Retina (tissue), 1 donor: ENCODE results near the gene SAXO1.
"Not testable (repeated sequence)": the region's sequence is repeated elsewhere in the genome, so short reads cannot be mapped to it uniquely, and the experiment has no call there.

Experiments used
- DNase-seq: peaks from one replicate; pipeline ENCODE4 v3.0.0-alpha.2; 2016

The SAXO1 gene

GRCh38 chr9:18999173-18999785 lies 33.7 kb downstream of the SAXO1 start:
- DNase-seq, result no peak

- no peak for DNase-seq
Measured at GRCh38 chr9:18997151-18997550, 35.9 kb downstream of the SAXO1 start.

GRCh38 chr9:18996211-18996610 lies 36.8 kb downstream of the SAXO1 start:
- DNase-seq, result no peak

GRCh38 chr9:18994263-18994916 lies 38.6 kb downstream of the SAXO1 start:
- DNase-seq, result no peak

GRCh38 chr9:18991197-18991596 lies 41.8 kb downstream of the SAXO1 start:
- not testable (repeated sequence) for DNase-seq

GRCh38 chr9:18990494-18990893 lies 42.5 kb downstream of the SAXO1 start:
- no peak for DNase-seq

- no peak for DNase-seq
Measured at GRCh38 chr9:18989865-18990264, 43.1 kb downstream of the SAXO1 start.

- no peak for DNase-seq
Measured at GRCh38 chr9:18989097-18989496, 43.9 kb downstream of the SAXO1 start.

- DNase-seq, result no peak
Measured at GRCh38 chr9:18988003-18988402, 45.0 kb downstream of the SAXO1 start.

- no peak for DNase-seq
Measured at GRCh38 chr9:18985996-18986395, 47.0 kb downstream of the SAXO1 start.

GRCh38 chr9:18985464-18985951 lies 47.5 kb downstream of the SAXO1 start:
- DNase-seq, result no peak

GRCh38 chr9:18982262-18982620 lies 50.8 kb downstream of the SAXO1 start:
- no peak for DNase-seq

GRCh38 chr9:18981476-18982261 lies 51.3 kb downstream of the SAXO1 start:
- no peak for DNase-seq

- no peak for DNase-seq
Measured at GRCh38 chr9:18980189-18980588, 52.8 kb downstream of the SAXO1 start.

- DNase-seq, result no peak
Measured at GRCh38 chr9:18979367-18979766, 53.6 kb downstream of the SAXO1 start.

GRCh38 chr9:18978188-18978587 lies 54.8 kb downstream of the SAXO1 start:
- no peak for DNase-seq

GRCh38 chr9:18976709-18977531 lies 56.1 kb downstream of the SAXO1 start:
- no peak for DNase-seq

- no peak for DNase-seq
Measured at GRCh38 chr9:18976221-18976708, 56.7 kb downstream of the SAXO1 start.

GRCh38 chr9:18973348-18973747 lies 59.7 kb downstream of the SAXO1 start:
- no peak for DNase-seq

GRCh38 chr9:18972675-18973074 lies 60.3 kb downstream of the SAXO1 start:
- no peak for DNase-seq

GRCh38 chr9:18971909-18972308 lies 61.1 kb downstream of the SAXO1 start:
- DNase-seq, result no peak

GRCh38 chr9:18971404-18971803 lies 61.6 kb downstream of the SAXO1 start:
- no peak for DNase-seq

- no peak for DNase-seq
Measured at GRCh38 chr9:18970393-18970792, 62.6 kb downstream of the SAXO1 start.
